GM21717 (cell line): Measurements from ENCODE around the gene TFF3.

Experiments used
- ATAC-seq: cut with Tn5 transposase; IDR thresholded peaks from one replicate; pipeline ENCODE4 v1.9.1; 2021; ENCODE audit warnings: mild to moderate bottlenecking, moderate library complexity; ENCODE audit not compliant: unreplicated experiment

TFF3 gene

GRCh38 chr21:42272984-42273600, 42.1 kb downstream of the TFF3 start:
- no peak for ATAC-seq

GRCh38 chr21:42272109-42272962, 42.9 kb downstream of the TFF3 start:
- no peak for ATAC-seq

- no peak for ATAC-seq
Observed at GRCh38 chr21:42271065-42271464, 44.1 kb downstream of the TFF3 start.

GRCh38 chr21:42269386-42269785, 45.8 kb downstream of the TFF3 start:
- no peak for ATAC-seq

- no peak for ATAC-seq
Observed at GRCh38 chr21:42266971-42267556, 48.1 kb downstream of the TFF3 start.

GRCh38 chr21:42265231-42265812, 49.9 kb downstream of the TFF3 start:
- ATAC-seq, result no peak

GRCh38 chr21:42264245-42265195, 50.7 kb downstream of the TFF3 start:
- ATAC-seq, result no peak

GRCh38 chr21:42263591-42264131, 51.5 kb downstream of the TFF3 start:
- no peak for ATAC-seq

GRCh38 chr21:42262831-42263231, 52.4 kb downstream of the TFF3 start:
- ATAC-seq, result no peak

GRCh38 chr21:42261829-42262200, 53.4 kb downstream of the TFF3 start:
- no peak for ATAC-seq
